GM12874 (cell line): ENCODE results near the gene CCDC149.

Source experiments
- TF ChIP-seq, protein P1 (sequence below): IDR thresholded peaks from 2 replicates; pipeline ENCODE4 v1.5.1; 2011; ENCODE audit warnings: low read depth, mild to moderate bottlenecking, control low read depth, low read length, moderate library complexity; ENCODE audit not compliant: insufficient read depth

CCDC149 gene

DNA sequence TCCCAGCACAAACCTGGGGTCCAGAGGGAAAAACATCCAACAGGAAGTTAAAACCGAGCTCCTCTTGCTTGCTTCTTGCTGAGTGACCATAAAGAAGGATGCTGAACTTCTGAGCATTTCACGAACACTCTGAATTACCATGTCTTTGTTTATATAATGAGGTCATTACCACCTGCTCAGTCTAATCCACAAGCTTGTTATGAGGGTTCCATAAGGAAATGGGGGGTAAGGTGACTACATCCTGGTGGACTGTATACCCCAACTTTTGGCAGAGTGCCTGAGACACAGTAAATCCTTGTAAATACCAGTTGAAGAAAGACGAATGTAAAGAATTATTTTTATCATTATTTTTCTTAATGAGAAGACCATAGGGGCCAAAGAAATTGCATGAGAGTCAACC is 16.8 kb downstream of the CCDC149 start:
- TF ChIP-seq, protein P1, sequence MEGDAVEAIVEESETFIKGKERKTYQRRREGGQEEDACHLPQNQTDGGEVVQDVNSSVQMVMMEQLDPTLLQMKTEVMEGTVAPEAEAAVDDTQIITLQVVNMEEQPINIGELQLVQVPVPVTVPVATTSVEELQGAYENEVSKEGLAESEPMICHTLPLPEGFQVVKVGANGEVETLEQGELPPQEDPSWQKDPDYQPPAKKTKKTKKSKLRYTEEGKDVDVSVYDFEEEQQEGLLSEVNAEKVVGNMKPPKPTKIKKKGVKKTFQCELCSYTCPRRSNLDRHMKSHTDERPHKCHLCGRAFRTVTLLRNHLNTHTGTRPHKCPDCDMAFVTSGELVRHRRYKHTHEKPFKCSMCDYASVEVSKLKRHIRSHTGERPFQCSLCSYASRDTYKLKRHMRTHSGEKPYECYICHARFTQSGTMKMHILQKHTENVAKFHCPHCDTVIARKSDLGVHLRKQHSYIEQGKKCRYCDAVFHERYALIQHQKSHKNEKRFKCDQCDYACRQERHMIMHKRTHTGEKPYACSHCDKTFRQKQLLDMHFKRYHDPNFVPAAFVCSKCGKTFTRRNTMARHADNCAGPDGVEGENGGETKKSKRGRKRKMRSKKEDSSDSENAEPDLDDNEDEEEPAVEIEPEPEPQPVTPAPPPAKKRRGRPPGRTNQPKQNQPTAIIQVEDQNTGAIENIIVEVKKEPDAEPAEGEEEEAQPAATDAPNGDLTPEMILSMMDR, result no peak

- TF ChIP-seq, protein P1, result no peak
Observed at GRCh38 chr4:24895461-24895860, 17.4 kb downstream of the CCDC149 start.

GRCh38 chr4:24894846-24895245 is 18.0 kb downstream of the CCDC149 start:
- TF ChIP-seq, protein P1, result no peak

- TF ChIP-seq, protein P1, result no peak
Observed at GRCh38 chr4:24894243-24894642, 18.6 kb downstream of the CCDC149 start.

DNA sequence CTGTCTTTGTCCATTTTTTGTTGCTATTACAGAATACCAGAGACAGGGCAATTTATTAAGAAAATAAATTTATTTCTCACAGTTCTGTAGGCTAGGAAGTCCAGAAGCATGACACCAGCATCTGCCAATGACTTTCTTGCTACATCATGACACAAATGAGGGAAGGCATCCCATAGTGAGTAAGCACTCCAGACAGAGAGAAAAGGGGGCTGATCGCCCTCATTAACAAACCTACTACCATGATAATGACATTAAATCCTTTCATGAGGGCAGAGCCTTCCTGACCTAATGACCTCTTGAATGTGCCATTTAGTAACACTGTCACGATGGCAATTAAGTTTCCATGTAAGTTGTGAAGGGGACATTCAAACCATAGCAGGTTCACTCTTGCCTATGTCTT is 20.1 kb downstream of the CCDC149 start:
- TF ChIP-seq, protein P1, result no peak

- TF ChIP-seq, protein P1, result no peak
Observed at GRCh38 chr4:24892278-24892677, 20.6 kb downstream of the CCDC149 start.

DNA sequence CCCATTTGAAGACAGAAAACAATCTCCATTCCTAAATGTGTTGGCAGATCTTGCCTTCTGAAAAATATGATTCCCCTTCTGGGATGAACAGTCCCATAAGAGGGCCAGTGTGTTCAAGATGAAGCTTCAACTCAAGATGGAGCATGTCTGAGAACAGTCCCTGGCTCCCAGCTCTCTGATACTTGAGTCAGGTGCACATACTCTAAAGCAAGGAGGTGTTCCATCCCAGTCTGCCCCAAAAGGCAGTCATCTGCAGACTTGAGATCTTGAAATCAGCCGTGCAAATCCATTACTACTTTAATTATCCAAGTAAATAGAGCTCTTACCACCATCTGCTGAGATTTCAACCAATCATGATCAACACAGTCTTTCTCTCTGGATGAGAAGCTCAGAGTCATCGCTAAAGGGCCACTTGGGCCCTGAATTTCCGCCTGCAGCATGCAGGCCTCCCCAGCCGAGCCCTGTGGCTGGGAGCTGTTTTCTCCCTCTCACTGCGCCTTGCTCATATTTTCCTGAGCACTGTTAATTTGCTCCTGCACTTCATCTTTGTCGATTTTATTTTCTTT is 22.2 kb downstream of the CCDC149 start:
- TF ChIP-seq, protein P1, result no peak
